Measurements from ENCODE around the gene ABLIM3.

The ABLIM3 gene

DNA sequence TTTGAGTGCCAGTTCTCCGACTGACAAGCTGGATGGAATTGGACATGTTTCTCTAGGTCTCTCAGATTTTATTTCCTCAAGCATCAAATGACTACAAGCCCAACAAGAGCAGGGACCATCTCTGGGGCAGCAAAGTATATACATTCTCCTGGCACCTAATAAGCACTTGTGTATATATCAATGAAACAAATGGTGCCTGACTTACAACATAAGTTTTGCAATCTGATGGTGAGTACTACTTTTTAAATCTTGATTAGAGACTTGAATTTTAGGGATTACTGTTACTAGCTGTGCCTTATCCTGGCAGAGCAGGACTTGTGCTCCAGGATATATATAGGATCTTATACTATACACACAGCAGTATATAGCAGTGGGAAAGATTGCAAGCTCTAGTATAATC, 8.8 kb upstream of the ABLIM3 start:
- TF ChIP-seq CTCF (IDR thresholded peaks at IDR 0.05; ENCODE audit: low read depth, low read length, missing control alignments): no peak
- no peak for DNase-seq (ENCODE audit: low read depth)
- H3K4me3 ChIP-seq (ENCODE audit: low read depth, low read length): no peak overlapping the region

DNA sequence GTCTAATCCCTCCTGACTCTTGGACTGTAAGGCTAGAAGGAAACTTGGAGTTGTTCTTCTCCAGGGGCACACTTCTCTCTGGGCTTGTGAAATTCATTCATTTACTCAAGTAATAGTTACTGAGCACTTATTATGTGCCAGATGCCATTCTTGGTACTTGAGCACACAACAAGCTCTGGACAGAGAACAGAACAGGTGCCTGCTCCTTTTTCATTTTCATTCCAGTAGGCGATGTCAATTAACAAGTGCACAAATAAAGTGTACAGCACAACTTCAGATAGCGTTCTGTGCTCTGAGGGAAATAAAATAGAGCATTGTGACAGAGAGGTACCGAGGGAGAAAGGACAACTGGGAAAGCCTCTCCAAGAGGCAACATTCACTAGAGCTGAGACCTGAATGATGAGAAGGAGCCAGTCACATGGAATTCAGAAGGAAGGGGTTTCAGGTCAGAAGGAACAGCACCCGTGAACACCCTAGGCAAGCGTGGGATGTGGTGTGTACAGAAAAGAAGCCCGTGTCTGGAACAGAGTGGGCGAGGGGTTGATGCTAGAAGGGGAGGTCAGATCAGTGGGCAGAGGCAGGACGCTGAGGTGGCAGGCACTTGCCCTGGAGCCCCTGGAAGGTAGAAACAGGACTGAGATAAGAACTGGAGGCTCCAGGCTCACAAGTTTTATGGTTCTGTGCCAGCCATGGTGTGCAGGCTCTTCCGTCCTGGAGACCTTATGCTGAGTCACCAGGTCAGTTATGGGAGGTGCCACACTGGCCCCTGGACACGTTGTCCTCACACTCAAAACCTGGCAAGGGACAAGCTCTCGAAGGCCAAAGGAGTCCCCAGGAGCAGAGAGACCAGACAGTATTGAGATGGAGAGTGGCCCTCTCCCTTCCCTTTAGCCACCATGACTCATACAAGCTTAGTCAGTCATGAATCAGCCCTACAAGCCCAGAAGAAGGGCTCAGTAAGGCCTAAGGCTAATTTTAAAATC, 7.2 kb upstream of the ABLIM3 start:
- no peak overlapping the region for H3K4me3 ChIP-seq (ENCODE audit: low read depth, low read length)
- no peak for DNase-seq (ENCODE audit: low read depth)
- no peak for TF ChIP-seq CTCF (IDR thresholded peaks at IDR 0.05; ENCODE audit: low read depth, low read length, missing control alignments)

DNA sequence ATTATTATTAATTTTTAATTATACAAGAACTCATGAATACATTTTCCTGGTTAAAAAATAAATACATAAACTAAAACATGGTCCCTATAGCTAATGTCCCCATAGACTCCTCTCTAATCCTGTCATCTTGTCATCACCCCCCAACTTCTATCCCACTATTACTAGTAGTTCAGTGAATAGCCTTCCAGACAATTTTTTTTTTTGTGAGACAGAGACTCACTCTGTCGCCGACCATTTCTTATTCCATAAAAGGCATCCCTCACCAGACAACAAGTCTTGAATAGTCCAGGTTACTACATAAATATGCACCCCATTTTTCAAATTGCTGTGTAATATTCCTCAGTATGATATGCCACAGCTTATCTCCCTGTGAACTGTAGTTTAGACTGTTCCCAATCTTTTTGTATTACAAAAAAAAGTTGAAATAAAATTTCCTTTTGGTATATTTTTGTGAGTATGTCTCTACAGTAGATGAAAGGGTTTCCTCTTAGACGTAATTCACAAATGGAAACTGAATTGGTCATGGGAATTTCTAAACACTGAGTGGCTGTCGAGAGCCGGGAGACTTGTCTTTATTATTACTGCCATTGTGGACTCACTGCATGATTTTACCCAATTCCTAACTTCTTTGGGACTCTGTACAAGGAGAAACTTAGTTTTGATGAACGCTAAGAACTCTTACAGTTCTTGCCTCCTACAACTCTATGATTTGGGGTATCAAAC, 6.4 kb upstream of the ABLIM3 start:
- no peak overlapping the region for H3K4me3 ChIP-seq (ENCODE audit: low read depth, low read length)
- DNase-seq (ENCODE audit: low read depth): no peak
- TF ChIP-seq CTCF (IDR thresholded peaks at IDR 0.05; ENCODE audit: low read depth, low read length, missing control alignments): no peak

DNA sequence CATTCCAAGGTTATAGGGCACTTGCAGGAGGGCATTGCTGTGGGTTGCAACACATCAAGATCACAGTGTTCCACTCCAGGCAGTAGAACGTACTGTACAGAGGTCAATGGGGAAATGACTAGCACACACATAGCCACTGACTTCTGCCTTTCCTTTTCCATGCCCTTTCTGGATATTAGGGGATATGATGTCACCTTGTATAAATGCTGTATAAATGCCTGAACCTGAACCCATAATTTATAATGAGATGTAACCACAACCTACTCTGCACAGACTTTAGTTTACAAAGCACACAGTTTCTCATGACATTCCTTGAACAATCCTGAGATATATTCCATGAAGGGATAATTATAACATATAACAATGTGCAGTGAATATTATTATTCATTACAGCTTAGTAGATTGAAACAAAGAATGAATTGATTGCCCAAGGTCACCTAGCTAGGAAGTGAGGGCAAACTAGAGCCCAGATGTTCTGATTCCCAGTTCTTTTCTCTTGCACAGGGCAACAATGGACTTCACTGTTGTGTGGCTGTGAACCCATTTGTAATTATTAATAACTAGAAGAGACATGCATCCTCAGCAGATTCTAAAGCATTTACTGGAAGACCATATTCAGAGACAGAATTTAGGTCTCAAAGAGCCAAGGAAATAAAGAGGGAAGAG, 5.6 kb upstream of the ABLIM3 start:
- TF ChIP-seq CTCF (IDR thresholded peaks at IDR 0.05; ENCODE audit: low read depth, low read length, missing control alignments): no peak
- no peak overlapping the region for H3K4me3 ChIP-seq (ENCODE audit: low read depth, low read length)
- DNase-seq (ENCODE audit: low read depth): no peak

- no peak for TF ChIP-seq CTCF (IDR thresholded peaks at IDR 0.05; ENCODE audit: low read depth, low read length, missing control alignments)
- no peak for DNase-seq (ENCODE audit: low read depth)
- no peak overlapping the region for H3K4me3 ChIP-seq (ENCODE audit: low read depth, low read length)
Measured at GRCh38 chr5:149138182-149138923, 2.9 kb upstream of the ABLIM3 start.

DNA sequence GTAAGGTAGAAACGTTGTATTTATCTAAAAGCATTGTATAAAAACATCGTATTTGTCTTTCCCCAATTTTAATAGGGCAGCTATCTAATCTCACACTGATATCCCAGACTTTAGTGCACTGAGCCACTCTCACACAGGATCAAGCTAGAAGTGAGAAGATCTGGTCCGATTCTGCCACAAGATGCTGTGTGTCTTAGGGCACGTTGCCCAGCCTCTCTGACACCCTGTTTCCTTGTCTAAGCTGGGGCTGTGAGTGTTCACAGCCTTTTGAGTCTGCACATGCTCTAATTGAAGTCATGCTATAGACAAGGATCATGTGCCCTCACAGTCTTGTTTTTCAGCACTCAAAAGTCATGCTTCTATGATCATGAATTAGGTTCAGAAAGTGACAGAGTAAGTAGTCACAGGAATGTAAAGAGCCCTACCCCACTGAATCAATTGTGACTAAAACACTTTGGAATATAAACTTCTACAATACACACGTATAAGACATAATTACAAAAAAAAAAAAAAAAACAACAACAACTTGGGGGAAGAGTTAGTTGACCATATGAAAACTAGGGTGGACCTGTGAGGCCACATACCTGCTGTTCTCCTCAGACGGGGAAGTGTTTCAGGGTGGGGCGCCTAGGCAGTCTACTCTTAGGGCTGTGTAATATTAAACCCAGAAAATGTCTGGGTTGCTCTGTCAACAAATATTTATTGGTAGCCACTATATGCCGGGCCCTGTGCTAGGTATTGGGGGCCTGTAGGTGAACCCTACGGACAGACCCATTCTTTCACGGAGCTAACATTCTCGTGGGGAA, 893 bp upstream of the ABLIM3 start:
- no peak for TF ChIP-seq CTCF (IDR thresholded peaks at IDR 0.05; ENCODE audit: low read depth, low read length, missing control alignments)
- no peak overlapping the region for H3K4me3 ChIP-seq (ENCODE audit: low read depth, low read length)
- DNase-seq (ENCODE audit: low read depth): no peak
